Stomach (tissue), 9 donors: ENCODE results near the gene KLK10. TPM values are rescaled to one million over a fixed set of nuclear protein-coding genes. Genes with fewer than 3 reads are reported as not detected.
A peak's percentile ranks its signal among the peaks of the same experiment; 100 is the strongest.

Experiments
- DNase-seq, 2 donors: peaks; one replicate each; pipeline versions ENCODE4 v3.0.0 to v3.0.0-alpha.2; 2013 to 2019
- H3K27ac ChIP-seq, 5 donors: fragments of 200-600 bp in 4 of 5; sonication (generic) in 4 of 5; one replicate each; pipeline ENCODE4 v1.5.1; 2013 to 2019; ENCODE audit warnings: mild to moderate bottlenecking in 1 of 5, moderate library complexity in 1 of 5
- H3K27me3 ChIP-seq, 3 donors: fragments of 200-600 bp; sonication (generic); one replicate each; pipeline ENCODE4 v1.5.1; 2017 to 2019; ENCODE audit warnings: mixed run types in 1 of 3
- H3K36me3 ChIP-seq, 4 donors: fragments of 200-600 bp; sonication (generic); 1 replicate in 3 of 4; 2 replicates in 1 of 4; pipeline ENCODE4 v1.5.1; 2016 to 2019
- H3K4me1 ChIP-seq, 4 donors: fragments of 200-600 bp; sonication (generic); one replicate each; pipeline ENCODE4 v1.5.1; 2016 to 2019
- H3K4me3 ChIP-seq, 4 donors: fragments of 200-600 bp; sonication (generic) in 3 of 4; one replicate each; pipeline ENCODE4 v1.5.1; 2016 to 2019; ENCODE audit warnings: mild to moderate bottlenecking in 1 of 4
- H3K9me3 ChIP-seq, 4 donors: fragments of 200-600 bp; sonication (generic); one replicate each; pipeline ENCODE4 v1.5.1; 2016 to 2019
- EP300 ChIP-seq: sonication (generic); formaldehyde crosslinking; IDR thresholded peaks from one replicate; pipeline ENCODE4 v1.6.1; 2017; ENCODE audit warnings: antibody characterized with exemption
- POLR2A ChIP-seq, 4 donors: fragments of 450-650 bp; IDR thresholded peaks; one replicate each; pipeline ENCODE4 v1.6.1; 2016; ENCODE audit warnings: antibody characterized with exemption in 4 of 4, control low read depth in 2 of 4, mild to moderate bottlenecking in 1 of 4, moderate library complexity in 1 of 4
- POLR2AphosphoS5 ChIP-seq, 3 donors: sonication (generic); formaldehyde crosslinking; IDR thresholded peaks; one replicate each; pipeline ENCODE4 v1.6.1; 2016; ENCODE audit warnings: antibody characterized with exemption in 3 of 3
- WGBS, 5 donors: extraction: QIAGEN DNeasy Blood & Tissue Kit in 3 of 5; methylation state at CpG; one replicate each; pipeline versions ENCODE4 v1.1.5 to v1.1.7; 2013 to 2018; 5-methylcytosine and 5-hydroxymethylcytosine counted together
- intact Hi-C: fragments of 100-400 bp; cut with DNase I; formaldehyde crosslinking; loops from one replicate; pipeline ENCODE4 v1.15.1; 2023; ENCODE audit warnings: low total_unique reads
- polyA plus RNA-seq, 3 donors: library from polyadenylated mRNA; stranded (reverse); fragments of 200-250 nt; gene quantifications; one replicate each; pipeline ENCODE4 v1.2.3, GENCODE V29; 2013
- total RNA-seq, 5 donors: library from RNA; depleted of rRNA; stranded (reverse); fragments of >200 nt; gene quantifications; one replicate each; pipeline versions ENCODE4 v1.1.0 to v1.2.3, GENCODE V29; 2014 to 2016
- TF ChIP-seq, protein P1 (sequence below), 7 experiments: fragments of 450-650 bp in 4 of 7; fragments of 200-600 bp in 3 of 7; sonication (generic) in 3 of 7; IDR thresholded peaks; one replicate each; pipeline ENCODE4 v1.5.1; 2016 to 2019; ENCODE audit warnings: antibody characterized with exemption in 7 of 7, control low read depth in 2 of 7, mild to moderate bottlenecking in 1 of 7
- donor health status: healthy with polysubstance abuse.
- donor health status: Bipolar disorder and iron deficiency.
- donor health status: healthy.

Gene KLK10
- total and polyA plus RNA-seq, 8 donors = 1.3 to 62.7 (median 3.0) TPM; not detected in 4

DNA sequence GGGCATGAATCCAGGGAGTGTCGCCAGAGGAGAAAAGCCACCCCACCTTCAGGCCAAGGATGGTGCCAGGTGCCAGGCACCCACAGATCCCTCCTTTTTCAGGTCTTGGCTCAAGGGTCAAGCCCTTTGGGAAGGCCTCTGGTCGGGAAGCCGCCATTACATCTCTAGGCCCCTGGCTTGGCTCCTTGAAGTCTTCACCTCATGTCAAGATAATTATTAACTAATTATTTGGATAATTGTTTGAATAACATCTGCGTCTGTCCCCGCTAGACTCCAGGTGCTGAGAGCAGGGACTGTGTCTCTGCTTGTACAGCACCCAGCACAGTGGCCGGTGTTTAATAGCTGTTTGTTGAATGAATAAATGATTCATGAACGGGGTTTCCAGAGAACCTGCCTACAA is 44.2 kb upstream of the KLK10 start:
- peak overlapping the region in 1 of 5 donors; percentile 0 for H3K27ac ChIP-seq
- no peaks in the 10 kb centered on the region for H3K9me3 ChIP-seq
- H3K36me3 ChIP-seq = no peaks in the 10 kb centered on the region
- peaks cover 6 to 50% (median 11%) of the 10 kb centered on the region in 3 donors for H3K27me3 ChIP-seq
- peak in 1 of 2 donors; percentile 30 for DNase-seq
- H3K4me3 ChIP-seq = no peak overlapping the region
- WGBS, 5 donors = 35 to 63% (median 48%) methylated on average over 6 to 7 of the region's 7 CpGs
- TF ChIP-seq, protein P1, sequence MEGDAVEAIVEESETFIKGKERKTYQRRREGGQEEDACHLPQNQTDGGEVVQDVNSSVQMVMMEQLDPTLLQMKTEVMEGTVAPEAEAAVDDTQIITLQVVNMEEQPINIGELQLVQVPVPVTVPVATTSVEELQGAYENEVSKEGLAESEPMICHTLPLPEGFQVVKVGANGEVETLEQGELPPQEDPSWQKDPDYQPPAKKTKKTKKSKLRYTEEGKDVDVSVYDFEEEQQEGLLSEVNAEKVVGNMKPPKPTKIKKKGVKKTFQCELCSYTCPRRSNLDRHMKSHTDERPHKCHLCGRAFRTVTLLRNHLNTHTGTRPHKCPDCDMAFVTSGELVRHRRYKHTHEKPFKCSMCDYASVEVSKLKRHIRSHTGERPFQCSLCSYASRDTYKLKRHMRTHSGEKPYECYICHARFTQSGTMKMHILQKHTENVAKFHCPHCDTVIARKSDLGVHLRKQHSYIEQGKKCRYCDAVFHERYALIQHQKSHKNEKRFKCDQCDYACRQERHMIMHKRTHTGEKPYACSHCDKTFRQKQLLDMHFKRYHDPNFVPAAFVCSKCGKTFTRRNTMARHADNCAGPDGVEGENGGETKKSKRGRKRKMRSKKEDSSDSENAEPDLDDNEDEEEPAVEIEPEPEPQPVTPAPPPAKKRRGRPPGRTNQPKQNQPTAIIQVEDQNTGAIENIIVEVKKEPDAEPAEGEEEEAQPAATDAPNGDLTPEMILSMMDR (IDR thresholded peaks at IDR 0.05) = no peak
- TF ChIP-seq EP300 (no peak), POLR2A (IDR thresholded peaks at IDR 0.05) (no peak), POLR2AphosphoS5 (IDR thresholded peaks at IDR 0.05) (no peak)
- H3K4me1 ChIP-seq = peaks cover 10 to 18% (median 13%) of the 10 kb centered on the region in 4 donors
- intact Hi-C loops = no loop called here

- no peak for TF ChIP-seq POLR2A (IDR thresholded peaks at IDR 0.05)
- TF ChIP-seq, protein P1 (IDR thresholded peaks at IDR 0.05) = no peak
- no peak for TF ChIP-seq EP300
- no peak for TF ChIP-seq POLR2AphosphoS5 (IDR thresholded peaks at IDR 0.05)
- WGBS, 5 donors = 0 to 41% (median 0%) methylated on average over 1 of the region's 1 CpG
- Histone ChIP-seq H3K27ac (no peak overlapping the region), H3K4me1 (peaks cover 10 to 18% (median 13%) of the 10 kb centered on the region in 4 donors), H3K36me3 (no peaks in the 10 kb centered on the region), H3K4me3 (no peak overlapping the region), H3K27me3 (peaks cover 6 to 45% (median 11%) of the 10 kb centered on the region in 3 donors), H3K9me3 (no peaks in the 10 kb centered on the region)
- DNase-seq = no peak
- intact Hi-C loops = no loop called here
These were observed 41.5 kb upstream of the KLK10 start for GRCh38 chr19:51060973-51061372.

DNA sequence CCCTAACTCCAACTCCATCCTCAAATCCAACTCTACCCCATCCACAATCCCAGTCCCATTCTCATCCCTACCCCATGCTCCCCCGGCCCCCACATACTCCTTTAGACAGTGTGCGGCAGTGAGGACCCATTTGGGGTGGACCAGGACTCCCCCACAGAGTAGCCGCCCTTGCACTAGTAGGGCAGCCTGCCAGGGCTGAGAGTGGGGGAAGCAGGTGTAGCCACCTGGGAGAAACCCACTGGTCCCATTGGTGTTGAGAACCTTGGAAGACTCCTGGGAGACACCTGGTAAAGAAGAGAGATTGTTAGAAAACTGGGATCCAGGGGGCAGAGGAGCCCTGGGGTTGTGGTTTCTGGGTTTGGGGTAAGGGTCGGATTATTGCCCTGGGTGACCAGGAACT is 40.8 kb upstream of the KLK10 start:
- H3K9me3 ChIP-seq = no peaks in the 10 kb centered on the region

GRCh38 chr19:51059715-51060114 is 40.2 kb upstream of the KLK10 start:
- intact Hi-C loops = no loop called here
- H3K36me3 ChIP-seq = no peaks in the 10 kb centered on the region
- no peak overlapping the region for H3K4me3 ChIP-seq
- H3K27me3 ChIP-seq = peaks cover 3 to 34% (median 4%) of the 10 kb centered on the region in 3 donors
- no peak for TF ChIP-seq EP300
- no peak for TF ChIP-seq POLR2A (IDR thresholded peaks at IDR 0.05)
- TF ChIP-seq POLR2AphosphoS5 (IDR thresholded peaks at IDR 0.05) = no peak
- TF ChIP-seq, protein P1 (IDR thresholded peaks at IDR 0.05) = no peak
- no peak overlapping the region for H3K27ac ChIP-seq
- H3K4me1 ChIP-seq = peaks cover 1 to 8% (median 3%) of the 10 kb centered on the region in 4 donors
- H3K9me3 ChIP-seq = no peaks in the 10 kb centered on the region
- peak in 1 of 2 donors; percentile 17 for DNase-seq
- WGBS, 5 donors = 67 to 84% (median 77%) methylated on average over 7 of the region's 7 CpGs

More for the DNA sequence above, 40.8 kb upstream of the KLK10 start:
- no peak overlapping the region for H3K4me3 ChIP-seq
- no peak for TF ChIP-seq POLR2AphosphoS5 (IDR thresholded peaks at IDR 0.05)
- TF ChIP-seq, protein P1 (IDR thresholded peaks at IDR 0.05) = no peak
- no peak for TF ChIP-seq EP300
- no peak for TF ChIP-seq POLR2A (IDR thresholded peaks at IDR 0.05)
- H3K27me3 ChIP-seq = peaks cover 6 to 39% (median 8%) of the 10 kb centered on the region in 3 donors
- no peak overlapping the region for H3K27ac ChIP-seq
- H3K36me3 ChIP-seq = no peaks in the 10 kb centered on the region
- peaks cover 7 to 14% (median 9%) of the 10 kb centered on the region in 4 donors for H3K4me1 ChIP-seq
- 64 to 81% (median 69%) methylated on average over 4 of the region's 4 CpGs for WGBS, 5 donors
- DNase-seq = peak in 1 of 2 donors; percentile 17
- intact Hi-C loops = no loop called here
